HUES48 (cell line): Measurements from ENCODE around the gene MVB12B.

Source experiments
- H3K27ac ChIP-seq: one replicate; pipeline ENCODE4 v1.7.0; 2013; ENCODE audit warnings: low read depth, low read length, inconsistent platforms
- H3K27me3 ChIP-seq: 2 replicates; pipeline ENCODE4 v1.6.1; 2013; ENCODE audit warnings: mild to moderate bottlenecking, low read length; ENCODE audit not compliant: control insufficient read depth, insufficient read depth
- H3K36me3 ChIP-seq: 2 replicates; pipeline ENCODE4 v1.6.1; 2013; ENCODE audit warnings: low read length; ENCODE audit not compliant: control insufficient read depth, insufficient read depth
- H3K4me1 ChIP-seq: 2 replicates; pipeline ENCODE4 v1.6.1; 2013; ENCODE audit warnings: mild to moderate bottlenecking, low read length; ENCODE audit not compliant: control insufficient read depth, insufficient read depth
- H3K4me3 ChIP-seq: 2 replicates; pipeline ENCODE4 v1.5.1; 2013; ENCODE audit warnings: mild to moderate bottlenecking, low read depth, low read length
- H3K9ac ChIP-seq: 2 replicates; pipeline ENCODE4 v1.6.1; 2013; ENCODE audit warnings: mild to moderate bottlenecking, low read depth, low read length, moderate library complexity
- H3K9me3 ChIP-seq: 2 replicates; pipeline ENCODE4 v1.6.1; 2013; ENCODE audit warnings: low read length; ENCODE audit not compliant: control insufficient read depth, insufficient read depth

The MVB12B gene

GRCh38 chr9:126399789-126400188 lies 73.2 kb downstream of the MVB12B start:
- no peaks in the 10 kb centered on the region for H3K9me3 ChIP-seq
- no peak overlapping the region for H3K4me3 ChIP-seq
- H3K27ac ChIP-seq: no peak overlapping the region
- H3K4me1 ChIP-seq: no peaks in the 10 kb centered on the region
- no peaks in the 10 kb centered on the region for H3K27me3 ChIP-seq
- H3K9ac ChIP-seq: no peak overlapping the region
- H3K36me3 ChIP-seq: no peaks in the 10 kb centered on the region; the same call in 1 of the 2 replicates

- H3K9ac ChIP-seq: no peak overlapping the region
- H3K27ac ChIP-seq: no peak overlapping the region
- no peaks in the 10 kb centered on the region for H3K4me1 ChIP-seq
- no peak overlapping the region for H3K4me3 ChIP-seq
- H3K27me3 ChIP-seq: no peaks in the 10 kb centered on the region
- no peaks in the 10 kb centered on the region for H3K9me3 ChIP-seq
- no peaks in the 10 kb centered on the region; the same call in 1 of the 2 replicates for H3K36me3 ChIP-seq
These were observed 73.9 kb downstream of the MVB12B start for GRCh38 chr9:126400571-126400970.

GRCh38 chr9:126401107-126401506 lies 74.5 kb downstream of the MVB12B start:
- Histone ChIP-seq H3K4me3 (no peak overlapping the region), H3K9ac (no peak overlapping the region), H3K36me3 (no peaks in the 10 kb centered on the region), H3K27ac (no peak overlapping the region), H3K4me1 (peaks cover 2% of the 10 kb centered on the region; the same call in 1 of the 2 replicates), H3K9me3 (no peaks in the 10 kb centered on the region), H3K27me3 (no peaks in the 10 kb centered on the region)

GRCh38 chr9:126401581-126401980 lies 75.0 kb downstream of the MVB12B start:
- H3K36me3 ChIP-seq: no peaks in the 10 kb centered on the region
- no peaks in the 10 kb centered on the region for H3K27me3 ChIP-seq
- no peaks in the 10 kb centered on the region for H3K9me3 ChIP-seq
- no peak overlapping the region for H3K27ac ChIP-seq
- H3K9ac ChIP-seq: no peak overlapping the region
- no peak overlapping the region for H3K4me3 ChIP-seq
- H3K4me1 ChIP-seq: peaks cover 4% of the 10 kb centered on the region; the same call in 1 of the 2 replicates

- Histone ChIP-seq H3K36me3 (no peaks in the 10 kb centered on the region), H3K9me3 (no peaks in the 10 kb centered on the region), H3K27me3 (no peaks in the 10 kb centered on the region), H3K9ac (no peak overlapping the region), H3K27ac (no peak overlapping the region), H3K4me3 (no peak overlapping the region), H3K4me1 (peaks cover 17% of the 10 kb centered on the region)
These were observed 76.8 kb downstream of the MVB12B start for GRCh38 chr9:126403397-126403796.

GRCh38 chr9:126404459-126404858 lies 77.8 kb downstream of the MVB12B start:
- no peak overlapping the region for H3K27ac ChIP-seq
- no peaks in the 10 kb centered on the region for H3K36me3 ChIP-seq
- H3K4me3 ChIP-seq: no peak overlapping the region
- no peaks in the 10 kb centered on the region for H3K27me3 ChIP-seq
- peaks cover 17% of the 10 kb centered on the region for H3K4me1 ChIP-seq
- no peaks in the 10 kb centered on the region for H3K9me3 ChIP-seq
- no peak overlapping the region for H3K9ac ChIP-seq

- Histone ChIP-seq H3K4me3 (no peak overlapping the region), H3K9ac (no peak overlapping the region), H3K9me3 (no peaks in the 10 kb centered on the region), H3K4me1 (peaks cover 17% of the 10 kb centered on the region), H3K36me3 (no peaks in the 10 kb centered on the region), H3K27me3 (no peaks in the 10 kb centered on the region), H3K27ac (no peak overlapping the region)
These were observed 79.5 kb downstream of the MVB12B start for GRCh38 chr9:126406075-126406667.

GRCh38 chr9:126407114-126407870 lies 80.7 kb downstream of the MVB12B start:
- Histone ChIP-seq H3K27me3 (no peaks in the 10 kb centered on the region), H3K36me3 (no peaks in the 10 kb centered on the region), H3K4me3 (no peak overlapping the region), H3K9me3 (no peaks in the 10 kb centered on the region), H3K27ac (no peak overlapping the region), H3K4me1 (peaks cover 17% of the 10 kb centered on the region), H3K9ac (no peak overlapping the region)

- Histone ChIP-seq H3K27ac (no peak overlapping the region), H3K4me3 (no peak overlapping the region), H3K9ac (no peak overlapping the region), H3K36me3 (no peaks in the 10 kb centered on the region), H3K27me3 (no peaks in the 10 kb centered on the region), H3K4me1 (peaks cover 17% of the 10 kb centered on the region), H3K9me3 (no peaks in the 10 kb centered on the region)
These were observed 81.4 kb downstream of the MVB12B start for GRCh38 chr9:126408004-126408403.

- Histone ChIP-seq H3K36me3 (no peaks in the 10 kb centered on the region), H3K4me3 (no peak overlapping the region), H3K9me3 (no peaks in the 10 kb centered on the region), H3K9ac (no peak overlapping the region), H3K4me1 (peaks cover 17% of the 10 kb centered on the region), H3K27me3 (no peaks in the 10 kb centered on the region), H3K27ac (no peak overlapping the region)
These were observed 83.6 kb downstream of the MVB12B start for GRCh38 chr9:126410229-126410628.

- Histone ChIP-seq H3K9me3 (no peaks in the 10 kb centered on the region), H3K27ac (no peak overlapping the region), H3K9ac (no peak overlapping the region), H3K36me3 (no peaks in the 10 kb centered on the region), H3K4me3 (no peak overlapping the region), H3K27me3 (no peaks in the 10 kb centered on the region), H3K4me1 (peaks cover 13% of the 10 kb centered on the region)
These were observed 84.8 kb downstream of the MVB12B start for GRCh38 chr9:126411225-126411947.
